ENCODE measurements around the gene OPHN1. TPM values are rescaled to one million over a fixed set of nuclear protein-coding genes. Genes with fewer than 3 reads are reported as not detected.

OPHN1 gene
- polyA plus RNA-seq, 3 donors: 0.20 to 0.82 (median 0.73) TPM

- H3K4me1 Mint-ChIP-seq: no peaks in the 10 kb centered on the region
- H3K36me3 Mint-ChIP-seq: no peaks in the 10 kb centered on the region
- H3K4me3 Mint-ChIP-seq: no peak overlapping the region
- H3K27ac Mint-ChIP-seq: no peak overlapping the region
- H3K4me2 ChIP-seq (replicated peaks; ENCODE audit: extremely low read depth, low read length, poor library complexity, severe bottlenecking): no peak overlapping the region
- no peaks in the 10 kb centered on the region for H3K36me3 ChIP-seq (replicated peaks in 1 of 2; ENCODE audit: control insufficient read depth in 1 of 2, insufficient read depth in 2 of 2, low read length in 2 of 2)
- H4K20me1 ChIP-seq (ENCODE audit: insufficient read depth, low read length): no peaks in the 10 kb centered on the region
- peaks cover 1 to 2% (median 2%) of the 10 kb centered on the region in 3 donors for H3K27me3 Mint-ChIP-seq (ENCODE audit: low read depth in 3 of 3)
- no peak for DNase-seq
- 80% methylated on average over 1 of the region's 4 CpGs for WGBS (ENCODE audit: insufficient coverage)
- H3K79me2 ChIP-seq (ENCODE audit: insufficient read depth, low read length): no peaks in the 10 kb centered on the region
- H3K4me3 ChIP-seq (replicated peaks in 1 of 3; ENCODE audit: low read depth in 2 of 3, low read length in 3 of 3): no peak overlapping the region
- no peak overlapping the region for H3K27ac ChIP-seq (ENCODE audit: low read depth in 1 of 2, low read length in 2 of 2)
- no peak overlapping the region for H2AFZ ChIP-seq (ENCODE audit: insufficient read depth, low read depth, low read length, poor library complexity, severe bottlenecking)
- intact Hi-C loops (cut with micrococcal nuclease): no loop called here
- H3K27me3 ChIP-seq (ENCODE audit: control insufficient read depth in 2 of 2, insufficient read depth in 2 of 2, low read length in 2 of 2): no peaks in the 10 kb centered on the region
- peaks cover 0 to 10% (median 4%) of the 10 kb centered on the region in 7 donors for H3K9me3 Mint-ChIP-seq
- TF ChIP-seq CTCF (IDR thresholded peaks at IDR 0.05): no peak
- peaks cover 0 to 3% of the 10 kb centered on the region in 2 donors for H3K9me3 ChIP-seq (replicated peaks in 1 of 2; ENCODE audit: control insufficient read depth in 1 of 2, insufficient read depth in 1 of 2, low read length in 2 of 2)
- no peak overlapping the region for H3K9ac ChIP-seq (ENCODE audit: insufficient read depth, low read length, poor library complexity, severe bottlenecking)
- H3K4me1 ChIP-seq (ENCODE audit: control insufficient read depth in 1 of 2, insufficient read depth in 2 of 2, low read length in 2 of 2): no peaks in the 10 kb centered on the region
These were observed 68.0 kb downstream of the OPHN1 start for GRCh38 chrX:68365341-68365740.

- Histone ChIP-seq H3K4me2 (replicated peaks; ENCODE audit: extremely low read depth, low read length, poor library complexity, severe bottlenecking) (no peak overlapping the region), H3K4me1 (ENCODE audit: control insufficient read depth in 1 of 2, insufficient read depth in 2 of 2, low read length in 2 of 2) (no peaks in the 10 kb centered on the region), H3K27me3 (ENCODE audit: control insufficient read depth in 2 of 2, insufficient read depth in 2 of 2, low read length in 2 of 2) (no peaks in the 10 kb centered on the region), H3K9me3 (replicated peaks in 1 of 2; ENCODE audit: control insufficient read depth in 1 of 2, insufficient read depth in 1 of 2, low read length in 2 of 2) (no peaks in the 10 kb centered on the region), H2AFZ (ENCODE audit: insufficient read depth, low read depth, low read length, poor library complexity, severe bottlenecking) (no peak overlapping the region), H3K4me3 (replicated peaks in 1 of 3; ENCODE audit: low read depth in 2 of 3, low read length in 3 of 3) (no peak overlapping the region), H3K36me3 (replicated peaks in 1 of 2; ENCODE audit: control insufficient read depth in 1 of 2, insufficient read depth in 2 of 2, low read length in 2 of 2) (no peaks in the 10 kb centered on the region), H3K79me2 (ENCODE audit: insufficient read depth, low read length) (no peaks in the 10 kb centered on the region), H4K20me1 (ENCODE audit: insufficient read depth, low read length) (no peaks in the 10 kb centered on the region), H3K27ac (ENCODE audit: low read depth in 1 of 2, low read length in 2 of 2) (no peak overlapping the region), H3K9ac (ENCODE audit: insufficient read depth, low read length, poor library complexity, severe bottlenecking) (no peak overlapping the region)
- Mint-ChIP-seq H3K4me3 (no peak overlapping the region), H3K4me1 (no peaks in the 10 kb centered on the region), H3K27ac (no peak overlapping the region), H3K36me3 (no peaks in the 10 kb centered on the region), H3K27me3 (ENCODE audit: low read depth in 3 of 3) (peaks cover 0 to 2% (median 1%) of the 10 kb centered on the region in 3 donors), H3K9me3 (peaks cover 0 to 2% (median 0%) of the 10 kb centered on the region in 7 donors)
- TF ChIP-seq CTCF (IDR thresholded peaks at IDR 0.05): no peak
- intact Hi-C loops (cut with micrococcal nuclease): no loop called here
- no peak for DNase-seq
- WGBS (ENCODE audit: insufficient coverage): no CpG with 5 or more reads among the region's 2 CpGs
These were observed 69.3 kb downstream of the OPHN1 start for GRCh38 chrX:68363984-68364383.

Measured in CD14-positive monocyte (primary cell).